ENCODE results near the gene MATN3.

MATN3 gene

GRCh38 chr2:20037660-20038059, 25.2 kb upstream of the MATN3 start:
- no peak for DNase-seq (ENCODE audit: low spot score)

GRCh38 chr2:20035955-20036666, 23.6 kb upstream of the MATN3 start:
- DNase-seq (ENCODE audit: low spot score): no peak

- no peak for DNase-seq (ENCODE audit: low spot score)
Observed at GRCh38 chr2:20034821-20035220, 22.4 kb upstream of the MATN3 start.

- DNase-seq (ENCODE audit: low spot score): no peak
Observed at GRCh38 chr2:20034218-20034617, 21.8 kb upstream of the MATN3 start.

- no peak for DNase-seq (ENCODE audit: low spot score)
Observed at GRCh38 chr2:20033322-20033721, 20.9 kb upstream of the MATN3 start.

GRCh38 chr2:20030224-20030623, 17.8 kb upstream of the MATN3 start:
- DNase-seq (ENCODE audit: low spot score): no peak

- DNase-seq (ENCODE audit: low spot score): no peak
Observed at GRCh38 chr2:20027705-20028434, 15.4 kb upstream of the MATN3 start.

- no peak for DNase-seq (ENCODE audit: low spot score)
Observed at GRCh38 chr2:20027260-20027677, 14.8 kb upstream of the MATN3 start.

GRCh38 chr2:20025065-20025786, 12.8 kb upstream of the MATN3 start:
- DNase-seq (ENCODE audit: low spot score): no peak

GRCh38 chr2:20023688-20024087, 11.2 kb upstream of the MATN3 start:
- DNase-seq (ENCODE audit: low spot score): no peak

- DNase-seq (ENCODE audit: low spot score): no peak
Observed at GRCh38 chr2:20021405-20022009, 9.0 kb upstream of the MATN3 start.

- no peak for DNase-seq (ENCODE audit: low spot score)
Observed at GRCh38 chr2:20019747-20020146, 7.3 kb upstream of the MATN3 start.

- no peak for DNase-seq (ENCODE audit: low spot score)
Observed at GRCh38 chr2:20018601-20019152, 6.2 kb upstream of the MATN3 start.

- DNase-seq (ENCODE audit: low spot score): no peak
Observed at GRCh38 chr2:20016346-20016745, 3.9 kb upstream of the MATN3 start.

GRCh38 chr2:20015482-20016083, 3.1 kb upstream of the MATN3 start:
- no peak for DNase-seq (ENCODE audit: low spot score)

- no peak for DNase-seq (ENCODE audit: low spot score)
Observed at GRCh38 chr2:20013126-20013849, 820 bp upstream of the MATN3 start.

- no peak for DNase-seq (ENCODE audit: low spot score)
Observed at GRCh38 chr2:20012032-20012281, 511 bp downstream of the MATN3 start.

GRCh38 chr2:20011276-20012031, 1.0 kb downstream of the MATN3 start:
- DNase-seq (ENCODE audit: low spot score): no peak

GRCh38 chr2:20008703-20009102, 3.8 kb downstream of the MATN3 start:
- DNase-seq (ENCODE audit: low spot score): no peak

GRCh38 chr2:20005891-20006470, 6.5 kb downstream of the MATN3 start:
- no peak for DNase-seq (ENCODE audit: low spot score)

Data from ecto neural progenitor cell (in vitro differentiated cells).